Measurements from ENCODE around the gene ACBD4.

Gene ACBD4

DNA sequence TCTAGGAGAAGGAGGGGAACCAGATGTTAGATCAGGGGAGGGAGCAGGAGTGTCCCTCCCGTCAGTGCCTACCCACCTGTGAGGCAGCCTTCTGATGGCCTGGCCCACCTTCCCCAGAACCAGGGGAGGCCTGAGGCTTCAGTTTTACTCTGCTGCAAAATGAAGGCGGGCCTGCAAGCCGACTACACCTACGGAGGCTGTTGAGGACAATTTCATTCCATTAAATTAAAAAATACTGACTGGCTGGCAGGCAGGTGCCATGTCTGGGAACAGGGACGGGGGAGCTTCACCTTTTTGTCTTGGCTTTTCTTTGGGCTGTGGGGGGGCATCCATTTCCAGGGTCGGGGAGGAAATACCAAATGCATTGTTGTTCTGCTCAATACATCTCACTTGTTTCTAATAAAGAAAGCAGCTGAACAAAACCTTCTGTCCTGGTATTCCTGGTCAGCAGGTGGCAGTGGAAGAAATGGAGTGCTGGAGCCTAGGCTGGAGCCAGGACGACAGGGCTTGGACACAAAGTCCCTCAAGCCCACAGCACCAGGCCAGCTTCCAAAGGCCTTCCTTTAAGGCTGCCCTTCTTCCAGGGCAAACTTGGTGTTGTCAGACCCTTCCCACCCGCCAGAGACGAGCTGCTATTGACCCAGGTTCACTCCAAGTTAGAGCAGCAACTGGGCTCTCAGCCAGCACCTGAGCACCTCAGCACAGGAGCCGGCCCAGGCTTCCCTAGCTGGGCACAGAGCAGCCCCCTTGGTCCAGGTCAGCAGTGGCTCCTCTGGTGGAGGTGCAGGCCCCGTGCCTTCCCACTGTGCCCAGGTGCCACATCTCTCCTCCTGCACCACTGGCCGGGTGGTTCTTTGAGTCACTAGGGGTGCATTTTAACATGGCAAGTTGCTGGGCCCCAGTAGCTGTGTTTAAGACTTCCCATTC, 26.6 kb upstream of the ACBD4 start:
- no peaks in the 10 kb centered on the region for H3K27me3 Mint-ChIP-seq (ENCODE audit: low read depth)
- H3K4me1 Mint-ChIP-seq (ENCODE audit: low read depth), result no peaks in the 10 kb centered on the region
- no peak overlapping the region for H3K4me3 Mint-ChIP-seq
- H3K36me3 Mint-ChIP-seq (ENCODE audit: low read depth), result peaks cover 27% of the 10 kb centered on the region
- no peaks in the 10 kb centered on the region for H3K9me3 Mint-ChIP-seq
- no peak for DNase-seq (ENCODE audit: low spot score)
- no peak overlapping the region for H3K27ac Mint-ChIP-seq

DNA sequence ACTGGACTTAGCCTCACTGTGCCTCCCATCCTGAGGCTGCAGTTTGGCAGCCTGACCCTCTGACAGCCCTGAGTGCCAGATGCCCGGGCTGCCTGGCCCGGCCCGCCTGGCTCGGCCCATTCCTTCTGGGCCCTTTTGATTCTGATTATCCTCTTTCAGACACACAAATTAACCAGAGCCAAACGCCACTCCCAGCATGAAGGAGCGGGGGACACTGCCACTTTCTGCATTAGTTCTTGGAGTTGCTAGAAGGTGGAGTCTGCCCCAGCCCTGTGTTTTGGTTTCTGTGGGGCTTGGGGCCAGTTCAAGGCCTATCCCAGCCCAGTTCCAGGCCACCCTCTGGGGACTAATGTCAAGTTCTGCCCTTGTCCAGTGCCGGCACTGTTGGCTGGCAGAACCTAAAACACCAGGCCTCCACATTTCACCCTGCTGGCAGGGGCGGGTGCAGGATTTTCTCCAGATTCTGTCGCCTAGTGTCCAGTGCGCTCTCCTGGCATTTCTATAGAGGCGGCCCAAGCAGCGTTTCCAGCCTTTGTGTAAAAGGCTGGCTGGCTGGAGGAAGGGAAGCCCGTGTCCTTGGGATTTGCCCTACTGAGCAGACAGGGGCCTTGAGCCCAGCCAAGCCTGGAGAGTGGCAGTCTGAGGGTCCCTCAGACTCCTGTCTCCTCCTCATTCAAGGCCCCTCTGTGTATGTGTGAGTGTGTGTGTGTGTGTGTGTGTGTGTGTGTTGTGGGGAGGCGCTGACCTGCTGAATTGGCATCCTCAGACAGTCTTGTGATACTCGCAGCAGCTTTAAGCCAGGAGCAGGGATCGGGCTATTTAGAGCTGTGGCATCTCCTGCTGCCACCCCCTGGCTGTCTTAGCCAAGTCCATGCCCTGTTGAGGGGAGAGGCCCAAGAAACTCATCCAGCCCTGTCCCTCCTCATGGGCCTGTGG, 24.5 kb upstream of the ACBD4 start:
- Mint-ChIP-seq H3K4me1 (ENCODE audit: low read depth) (no peaks in the 10 kb centered on the region), H3K27me3 (ENCODE audit: low read depth) (no peaks in the 10 kb centered on the region), H3K27ac (no peak overlapping the region), H3K36me3 (ENCODE audit: low read depth) (peaks cover 17% of the 10 kb centered on the region), H3K4me3 (no peak overlapping the region), H3K9me3 (no peaks in the 10 kb centered on the region)
- no peak for DNase-seq (ENCODE audit: low spot score)

DNA sequence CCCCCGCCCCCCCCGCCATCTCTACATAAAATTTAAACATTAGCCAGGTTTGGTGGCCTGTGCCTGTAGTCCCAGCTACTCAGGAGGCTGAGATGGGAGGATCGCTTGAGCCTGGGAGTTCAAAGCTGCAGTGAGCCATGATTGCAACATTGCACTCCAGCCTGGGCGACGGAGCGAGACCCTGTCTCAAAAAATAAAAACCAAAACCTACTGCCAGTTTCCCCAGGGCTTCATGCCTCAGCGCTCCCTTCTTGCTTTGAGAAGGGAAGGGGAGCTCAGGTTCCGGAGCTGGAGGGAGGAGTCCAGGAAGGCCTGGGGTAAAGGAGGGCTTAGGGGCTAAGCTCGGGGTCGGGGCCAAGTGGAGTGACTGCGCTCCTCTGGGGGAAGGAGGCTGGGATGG, 23.6 kb upstream of the ACBD4 start:
- DNase-seq (ENCODE audit: low spot score), result no peak
- H3K36me3 Mint-ChIP-seq (ENCODE audit: low read depth), result peaks cover 13% of the 10 kb centered on the region
- no peak overlapping the region for H3K27ac Mint-ChIP-seq
- H3K27me3 Mint-ChIP-seq (ENCODE audit: low read depth), result no peaks in the 10 kb centered on the region
- H3K9me3 Mint-ChIP-seq, result no peaks in the 10 kb centered on the region
- H3K4me3 Mint-ChIP-seq, result no peak overlapping the region
- no peaks in the 10 kb centered on the region for H3K4me1 Mint-ChIP-seq (ENCODE audit: low read depth)

DNA sequence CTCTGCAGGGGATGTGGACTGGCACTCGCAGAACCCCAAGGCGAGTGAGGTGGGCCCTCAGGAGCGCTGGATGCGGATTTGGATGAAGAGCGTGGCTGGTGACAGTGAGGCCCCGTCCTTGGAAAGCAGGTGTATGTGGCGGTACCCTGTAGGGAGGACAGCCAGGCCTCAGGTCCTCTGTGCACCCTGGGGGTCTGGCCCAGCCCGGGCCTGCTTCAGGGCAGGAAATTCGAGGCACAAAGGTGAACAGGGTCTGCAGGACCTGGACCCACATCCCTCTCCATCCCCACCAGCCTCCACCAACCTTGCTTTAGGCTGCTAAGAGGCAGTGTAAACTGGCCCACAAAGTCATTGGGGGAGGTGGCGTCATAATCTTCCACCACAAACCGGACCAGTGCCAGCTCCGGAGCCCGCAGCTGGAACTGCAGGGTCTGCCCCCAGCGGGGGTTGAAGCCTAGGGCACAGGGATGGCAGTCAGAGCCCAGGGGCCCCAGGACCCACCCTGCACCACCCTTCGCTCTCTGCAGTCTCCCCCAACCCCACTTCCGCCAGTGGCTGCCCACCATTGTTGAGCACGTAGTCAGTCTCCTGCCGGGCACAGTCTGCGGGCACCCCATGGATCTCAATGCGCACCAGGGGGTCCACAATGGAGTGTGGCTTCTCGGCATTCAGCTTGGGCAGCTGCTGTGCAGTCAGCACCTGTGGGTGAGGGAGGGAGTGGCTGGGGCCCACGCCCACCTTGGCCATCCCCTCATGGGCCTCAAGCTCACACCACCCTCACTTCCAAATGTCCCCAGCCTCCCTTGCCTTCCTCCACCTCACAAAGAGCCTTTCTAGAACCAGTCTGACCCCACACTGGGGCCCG, 22.7 kb upstream of the ACBD4 start:
- H3K27ac Mint-ChIP-seq, result no peak overlapping the region
- no peak overlapping the region for H3K4me3 Mint-ChIP-seq
- peaks cover 10% of the 10 kb centered on the region for H3K36me3 Mint-ChIP-seq (ENCODE audit: low read depth)
- no peaks in the 10 kb centered on the region for H3K4me1 Mint-ChIP-seq (ENCODE audit: low read depth)
- no peaks in the 10 kb centered on the region for H3K9me3 Mint-ChIP-seq
- DNase-seq (ENCODE audit: low spot score), result no peak
- H3K27me3 Mint-ChIP-seq (ENCODE audit: low read depth), result no peaks in the 10 kb centered on the region

DNA sequence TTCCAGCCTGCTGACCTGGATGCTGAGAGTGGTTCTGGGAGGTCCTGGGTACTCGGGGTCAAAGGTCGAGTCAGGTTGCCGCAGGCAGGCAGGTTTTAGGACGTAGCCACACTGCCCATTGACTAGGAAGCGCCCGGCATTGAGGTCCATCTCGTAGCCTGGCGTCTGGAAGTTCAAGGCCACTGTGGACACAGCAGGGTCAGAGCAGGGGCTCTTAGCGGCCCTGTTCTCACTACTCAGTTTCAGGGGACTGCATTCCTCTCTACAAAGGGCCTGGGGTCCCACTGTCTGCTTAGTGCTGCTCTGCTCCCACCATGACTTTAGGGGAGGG, 22.1 kb upstream of the ACBD4 start:
- H3K36me3 Mint-ChIP-seq (ENCODE audit: low read depth), result peaks cover 6% of the 10 kb centered on the region
- DNase-seq (ENCODE audit: low spot score), result no peak
- H3K27ac Mint-ChIP-seq, result no peak overlapping the region
- no peaks in the 10 kb centered on the region for H3K4me1 Mint-ChIP-seq (ENCODE audit: low read depth)
- peaks cover under 1% of the 10 kb centered on the region for H3K27me3 Mint-ChIP-seq (ENCODE audit: low read depth)
- H3K9me3 Mint-ChIP-seq, result no peaks in the 10 kb centered on the region
- no peak overlapping the region for H3K4me3 Mint-ChIP-seq

DNA sequence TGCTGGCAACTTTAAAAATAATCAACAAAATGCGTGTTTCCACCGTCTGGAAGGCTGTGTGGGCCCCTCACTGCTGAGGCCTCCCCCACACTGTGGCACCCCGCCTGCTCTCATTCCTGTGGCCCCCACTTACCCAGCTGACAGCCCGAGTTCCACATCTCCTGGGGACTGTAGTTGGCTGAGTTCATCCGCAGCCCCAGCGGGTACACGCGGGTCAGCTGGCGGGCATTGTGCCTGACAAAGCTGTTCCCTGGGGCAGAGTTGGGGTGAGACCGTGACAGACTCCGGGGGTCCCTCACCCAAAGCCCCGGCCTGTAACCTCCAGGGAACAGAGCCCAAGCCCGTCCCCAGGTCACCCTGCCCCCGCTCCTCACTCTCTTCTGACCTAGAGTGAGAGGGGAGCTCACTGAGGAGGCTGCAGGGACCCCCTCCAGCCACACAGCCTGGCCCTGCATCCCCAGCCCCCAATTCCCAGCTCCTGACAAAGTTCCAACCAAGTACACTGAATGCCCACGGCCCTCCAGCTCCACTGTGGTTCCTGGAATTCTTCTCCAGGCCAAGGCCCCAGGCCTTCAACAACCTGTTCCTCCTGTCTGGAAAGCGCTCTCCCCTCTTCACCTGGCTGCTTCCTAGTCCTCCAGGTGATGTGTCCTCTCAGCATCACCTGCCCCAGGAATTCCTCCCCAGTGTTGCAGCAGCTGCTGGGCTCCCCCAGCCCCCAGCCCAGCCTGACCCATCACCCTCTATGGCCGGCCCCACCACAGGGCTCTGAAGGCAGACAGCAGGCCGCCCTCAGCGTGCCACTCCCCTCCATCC, 21.2 kb upstream of the ACBD4 start:
- no peak overlapping the region for H3K27ac Mint-ChIP-seq
- DNase-seq (ENCODE audit: low spot score), result no peak
- peaks cover 2% of the 10 kb centered on the region for H3K27me3 Mint-ChIP-seq (ENCODE audit: low read depth)
- no peaks in the 10 kb centered on the region for H3K4me1 Mint-ChIP-seq (ENCODE audit: low read depth)
- no peaks in the 10 kb centered on the region for H3K36me3 Mint-ChIP-seq (ENCODE audit: low read depth)
- no peaks in the 10 kb centered on the region for H3K9me3 Mint-ChIP-seq
- H3K4me3 Mint-ChIP-seq, result no peak overlapping the region

DNA sequence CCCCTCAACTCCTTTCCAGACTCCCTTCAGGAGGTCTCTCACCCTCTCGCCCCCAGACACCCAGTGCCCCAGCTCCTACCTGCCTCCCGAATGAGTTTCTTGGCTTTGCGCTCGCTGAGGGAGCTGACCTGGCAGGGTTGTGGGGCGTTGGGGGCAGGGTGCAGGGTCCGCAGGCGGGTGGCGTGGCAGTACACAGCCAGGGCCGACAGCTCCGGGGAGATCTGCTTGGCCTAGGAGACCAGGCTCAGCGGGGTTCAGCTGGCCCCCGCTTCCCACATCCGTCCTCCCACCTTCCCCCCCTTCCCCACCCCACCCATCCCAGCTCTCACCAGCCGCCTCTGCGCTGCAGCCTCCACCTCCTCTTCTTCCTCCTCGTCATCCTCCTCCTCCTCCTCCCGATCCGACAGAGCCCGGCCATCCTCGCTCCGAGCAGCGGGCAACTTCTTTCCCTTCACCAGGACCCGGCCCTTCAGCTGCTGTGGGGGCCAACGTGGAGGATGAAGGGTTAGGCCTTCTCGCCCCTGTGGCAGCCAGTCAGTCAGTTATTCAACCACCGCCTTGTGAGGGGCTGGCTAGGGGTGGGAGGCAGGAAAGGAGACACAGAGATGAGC, 20.4 kb upstream of the ACBD4 start:
- Mint-ChIP-seq H3K27ac (no peak overlapping the region), H3K27me3 (ENCODE audit: low read depth) (peaks cover 2% of the 10 kb centered on the region), H3K4me3 (no peak overlapping the region), H3K9me3 (no peaks in the 10 kb centered on the region), H3K36me3 (ENCODE audit: low read depth) (no peaks in the 10 kb centered on the region), H3K4me1 (ENCODE audit: low read depth) (no peaks in the 10 kb centered on the region)
- DNase-seq (ENCODE audit: low spot score), result no peak

DNA sequence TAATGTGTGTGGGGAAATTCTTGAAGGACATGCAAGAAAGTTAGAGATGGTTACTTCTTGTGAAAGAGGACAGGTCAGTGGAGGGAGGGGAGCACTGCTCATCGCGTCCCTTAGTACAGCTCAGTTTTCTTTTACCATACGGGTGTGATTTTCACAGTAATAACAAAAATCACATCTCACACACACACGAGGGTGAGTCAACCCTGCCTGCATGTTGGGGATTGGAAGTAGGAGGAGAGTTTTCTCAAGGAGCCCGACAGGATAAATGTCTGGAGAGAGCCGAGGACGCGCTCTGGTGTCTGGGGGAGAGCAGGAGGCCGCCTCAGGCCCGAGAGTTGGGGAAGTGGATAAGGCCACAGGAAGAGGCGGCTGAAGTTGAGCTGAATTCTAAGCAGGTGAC, 19.6 kb upstream of the ACBD4 start:
- Mint-ChIP-seq H3K36me3 (ENCODE audit: low read depth) (no peaks in the 10 kb centered on the region), H3K4me1 (ENCODE audit: low read depth) (no peaks in the 10 kb centered on the region), H3K4me3 (no peak overlapping the region), H3K27ac (no peak overlapping the region), H3K9me3 (no peaks in the 10 kb centered on the region), H3K27me3 (ENCODE audit: low read depth) (peaks cover 2% of the 10 kb centered on the region)
- DNase-seq (ENCODE audit: low spot score), result no peak

DNA sequence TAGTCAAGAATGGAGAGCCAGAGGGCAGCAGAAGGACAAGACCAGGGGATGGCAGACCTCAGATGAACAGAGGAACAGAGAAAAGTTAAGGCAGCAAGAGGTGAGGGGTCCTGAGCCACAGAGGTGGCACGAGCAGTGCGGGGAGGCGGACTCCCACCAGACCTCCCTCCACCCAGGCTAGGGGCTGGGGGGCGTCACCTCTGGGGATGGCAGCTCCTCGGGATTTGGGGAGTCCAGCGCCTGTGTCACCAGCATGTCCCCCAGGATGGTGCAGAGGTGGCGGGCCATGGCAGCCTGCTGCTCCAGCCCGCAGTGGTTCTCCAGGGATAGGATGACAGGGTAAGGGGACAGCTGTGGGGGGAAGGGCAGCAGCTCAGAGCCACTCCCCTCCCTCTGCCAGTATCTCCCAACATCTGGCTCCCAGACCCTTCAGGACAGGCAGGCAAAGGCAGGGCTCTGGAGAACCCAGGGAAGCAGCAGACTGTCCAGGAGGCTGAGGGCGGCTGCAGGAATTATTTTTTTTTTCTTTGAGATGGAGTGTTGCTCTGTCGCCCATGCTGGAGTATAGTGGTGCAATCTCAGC, 19.0 kb upstream of the ACBD4 start:
- Mint-ChIP-seq H3K27me3 (ENCODE audit: low read depth) (peaks cover 4% of the 10 kb centered on the region), H3K4me3 (no peak overlapping the region), H3K36me3 (ENCODE audit: low read depth) (no peaks in the 10 kb centered on the region), H3K9me3 (no peaks in the 10 kb centered on the region), H3K27ac (no peak overlapping the region), H3K4me1 (ENCODE audit: low read depth) (no peaks in the 10 kb centered on the region)
- DNase-seq (ENCODE audit: low spot score), result no peak

DNA sequence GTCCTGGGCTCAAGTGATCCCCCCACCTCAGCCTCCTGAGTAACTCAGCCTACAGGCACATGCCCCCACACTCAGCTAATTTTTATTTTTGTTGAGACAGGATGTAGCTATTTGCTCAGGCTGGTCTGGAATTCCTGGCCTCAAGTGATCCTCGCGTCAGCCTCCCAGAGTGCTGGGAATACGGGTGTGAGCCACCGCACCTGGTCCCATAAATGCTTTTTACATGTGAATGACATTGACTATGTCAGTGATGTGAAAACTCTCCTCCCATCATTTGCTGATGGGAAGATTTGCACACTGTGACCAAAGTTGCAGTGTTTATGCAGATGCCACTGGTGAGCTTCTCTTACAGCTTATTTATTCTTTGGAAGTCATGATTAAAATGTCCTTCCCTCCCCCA, 18.2 kb upstream of the ACBD4 start:
- Mint-ChIP-seq H3K27me3 (ENCODE audit: low read depth) (peaks cover 9% of the 10 kb centered on the region), H3K36me3 (ENCODE audit: low read depth) (no peaks in the 10 kb centered on the region), H3K4me3 (no peak overlapping the region), H3K9me3 (no peaks in the 10 kb centered on the region), H3K27ac (no peak overlapping the region), H3K4me1 (ENCODE audit: low read depth) (no peaks in the 10 kb centered on the region)
- DNase-seq (ENCODE audit: low spot score), result no peak

DNA sequence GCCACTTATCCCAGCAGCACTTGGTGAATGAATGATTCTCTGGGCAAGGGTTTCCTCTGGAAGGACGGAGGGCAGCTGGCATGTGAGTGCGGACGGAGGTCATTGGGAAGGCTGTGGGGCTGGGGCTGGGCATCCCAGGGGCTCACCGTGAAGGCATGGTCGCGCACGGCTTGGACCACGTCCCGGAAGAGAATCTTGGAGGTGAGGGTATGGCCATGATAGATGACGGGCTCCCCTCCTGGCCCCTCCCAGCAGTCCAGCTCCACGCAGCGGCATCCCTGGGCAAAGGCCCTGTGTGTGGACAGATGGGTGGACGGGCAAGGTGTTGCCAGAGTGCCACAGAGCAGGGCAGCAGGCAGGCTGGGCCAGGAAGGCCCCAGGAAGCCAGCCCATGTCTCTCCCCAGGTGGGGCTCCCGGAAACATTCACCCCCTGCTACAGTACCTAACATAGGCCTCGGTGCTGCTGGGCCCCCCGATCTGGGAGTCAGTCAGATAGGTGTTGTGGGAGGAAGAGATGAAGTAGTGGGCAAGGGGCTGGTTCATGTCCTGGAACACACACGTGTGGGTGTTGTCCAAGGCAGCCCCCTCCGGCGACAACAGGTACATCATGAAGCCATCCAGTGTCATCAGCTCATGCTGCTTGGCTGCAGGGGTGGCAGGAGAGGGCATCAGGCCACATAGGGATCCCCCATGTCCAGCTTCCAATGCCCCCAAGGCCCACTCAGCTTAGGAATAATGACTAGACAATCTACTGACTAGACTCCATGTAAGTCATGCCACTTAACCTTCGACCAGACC, 17.4 kb upstream of the ACBD4 start:
- no peak overlapping the region for H3K27ac Mint-ChIP-seq
- no peak overlapping the region for H3K4me3 Mint-ChIP-seq
- H3K9me3 Mint-ChIP-seq, result no peaks in the 10 kb centered on the region
- H3K4me1 Mint-ChIP-seq (ENCODE audit: low read depth), result no peaks in the 10 kb centered on the region
- H3K36me3 Mint-ChIP-seq (ENCODE audit: low read depth), result no peaks in the 10 kb centered on the region
- H3K27me3 Mint-ChIP-seq (ENCODE audit: low read depth), result peaks cover 9% of the 10 kb centered on the region
- no peak for DNase-seq (ENCODE audit: low spot score)

DNA sequence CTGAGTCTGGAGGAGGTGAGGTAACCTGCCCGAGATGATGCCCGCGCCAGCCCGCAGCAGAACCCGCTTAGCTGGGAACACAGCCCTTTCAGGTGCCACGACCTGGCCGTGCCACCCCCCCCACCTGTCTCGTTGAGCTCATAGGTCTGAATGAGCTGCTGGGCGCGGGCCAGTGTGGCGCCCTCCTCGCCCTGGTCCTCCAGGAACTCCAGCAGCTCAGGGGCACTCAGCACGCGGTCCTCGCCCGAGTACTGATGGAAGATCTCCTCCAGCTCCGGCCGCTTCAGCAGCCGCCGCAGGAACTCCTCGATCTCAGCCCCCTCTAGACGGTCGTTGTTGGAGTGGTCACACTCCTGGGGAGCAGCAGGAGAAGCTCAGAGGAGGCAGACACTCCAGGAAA, 16.8 kb upstream of the ACBD4 start:
- peaks cover 9% of the 10 kb centered on the region for H3K27me3 Mint-ChIP-seq (ENCODE audit: low read depth)
- H3K27ac Mint-ChIP-seq, result no peak overlapping the region
- no peaks in the 10 kb centered on the region for H3K9me3 Mint-ChIP-seq
- H3K4me1 Mint-ChIP-seq (ENCODE audit: low read depth), result no peaks in the 10 kb centered on the region
- H3K4me3 Mint-ChIP-seq, result no peak overlapping the region
- no peaks in the 10 kb centered on the region for H3K36me3 Mint-ChIP-seq (ENCODE audit: low read depth)
- DNase-seq (ENCODE audit: low spot score), result no peak
